NCI-H446 treated with DMSO at 0.1 percent for 48 hours (cell line): Measurements from ENCODE around the gene ANKEF1.
"Not testable (repeated sequence)": the region's sequence is repeated elsewhere in the genome, so short reads cannot be mapped to it uniquely, and the experiment has no call there.

Experiments used
- DNase-seq: peaks from one replicate; lab custom pipeline; 2025; lab: John Stamatoyannopoulos, UW

Gene ANKEF1

DNA sequence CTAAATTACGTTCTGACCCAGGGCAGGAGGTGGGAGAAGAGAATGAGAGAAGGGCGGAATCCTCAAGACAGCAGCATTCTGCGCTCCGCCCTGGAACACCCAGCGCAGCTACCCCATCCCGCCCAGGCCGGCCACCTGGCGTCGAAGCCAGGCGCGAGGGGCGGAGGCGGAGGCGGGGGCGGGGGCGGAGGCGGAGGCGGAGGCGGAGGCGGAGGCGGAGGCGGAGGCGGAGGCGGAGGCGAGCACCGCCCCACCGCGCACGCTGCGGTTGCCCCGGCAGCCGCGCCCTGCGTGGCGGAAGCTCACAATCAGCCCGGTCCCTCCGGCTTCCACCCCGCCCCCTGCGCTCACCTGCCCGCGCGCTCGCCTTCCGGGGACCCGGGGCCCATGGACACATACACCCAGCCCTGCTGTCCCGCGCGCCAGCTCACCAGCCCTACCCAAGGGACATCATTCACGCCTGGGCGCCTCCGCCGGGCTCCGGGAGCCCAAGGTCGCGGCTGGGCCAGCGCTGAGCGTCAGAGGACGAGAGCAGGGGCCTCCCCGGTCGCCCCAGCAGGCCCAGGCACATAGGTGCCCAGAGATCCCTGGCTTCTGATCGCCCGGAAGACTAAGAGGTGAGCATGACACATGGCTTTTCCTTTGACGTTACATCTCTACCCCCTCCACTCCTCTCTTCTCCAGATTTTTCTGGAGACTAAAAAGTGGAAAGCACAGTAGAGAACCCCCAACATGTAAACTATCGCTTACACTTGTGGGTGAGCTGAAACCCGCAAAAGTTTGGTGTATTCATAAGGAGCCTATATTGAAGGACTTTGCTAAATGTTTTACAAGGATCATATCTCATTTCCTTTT, at the start of gene ANKEF1:
Gene ANKEF1 (plus strand): TSS at position 271 of the 855 bp plus-strand sequence. CDS start 3,315 bp downstream, outside the sequence.
- DNase-seq = peak; percentile 69

DNA sequence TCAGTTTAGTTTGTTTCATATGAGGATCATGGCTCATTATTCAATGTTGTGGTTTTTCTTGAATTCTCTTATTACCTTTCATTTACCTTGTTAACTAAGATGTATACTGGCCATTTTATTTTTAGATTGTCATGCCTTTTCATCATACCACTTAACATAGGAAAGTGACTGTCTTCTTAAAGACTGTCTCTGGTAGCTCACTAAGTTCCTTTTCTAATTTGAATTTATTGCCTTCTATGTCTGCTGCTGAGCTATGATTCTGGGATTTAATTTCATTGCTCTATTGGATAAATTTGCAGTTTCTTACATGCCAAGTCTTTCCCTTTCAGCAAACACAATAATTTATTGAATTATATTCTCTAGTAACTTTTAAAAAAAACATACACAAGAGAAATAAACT, 49.5 kb upstream of the ANKEF1 start:
- DNase-seq = no peak

DNA sequence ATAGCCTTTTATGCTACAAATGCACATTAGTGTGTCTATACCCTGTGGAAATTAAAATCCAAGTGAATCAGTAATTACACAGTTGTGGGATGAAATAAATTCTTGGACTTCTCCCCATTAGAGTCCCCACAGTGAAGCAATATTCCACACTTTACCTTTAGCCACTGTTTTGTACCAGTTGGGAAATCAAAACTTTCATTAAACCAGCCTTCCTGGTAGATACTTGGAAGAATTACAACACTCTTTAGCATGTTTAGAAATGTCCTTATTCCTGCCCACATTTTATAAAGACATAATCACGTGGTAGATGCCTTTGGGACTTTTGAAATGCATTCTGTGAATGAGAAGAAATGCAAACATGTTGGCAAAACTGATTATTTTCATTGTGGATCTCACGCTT, 49.0 kb upstream of the ANKEF1 start:
- no peak for DNase-seq

DNA sequence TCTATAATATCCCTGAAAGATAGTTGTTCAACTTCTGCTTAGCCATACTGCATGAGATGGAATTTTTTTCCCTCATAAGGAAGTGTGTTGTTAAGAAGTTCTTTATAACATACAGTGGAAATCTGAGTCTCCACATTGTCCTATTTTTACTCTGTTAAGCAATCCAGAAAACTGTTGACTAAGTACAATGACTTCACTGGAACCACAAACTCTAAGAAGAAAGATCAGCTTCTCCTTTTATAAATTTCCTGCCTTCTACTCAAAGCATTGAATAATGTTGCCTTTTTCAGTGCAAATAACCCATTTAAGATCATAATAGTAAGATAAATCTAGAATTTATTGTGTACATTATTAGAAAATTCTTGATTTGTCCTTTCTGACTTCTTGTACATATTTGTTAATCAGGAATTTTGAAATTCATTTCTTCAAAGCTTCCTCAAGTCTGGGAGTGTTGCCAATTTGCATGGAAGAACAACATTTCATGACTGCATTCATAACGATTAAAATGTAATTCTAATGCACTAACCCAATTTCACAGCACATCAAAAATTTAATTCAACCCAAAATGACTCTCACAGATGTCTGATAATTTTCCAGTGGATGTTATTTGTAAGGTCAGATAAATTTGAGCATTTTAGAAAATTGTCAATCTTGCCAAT, 45.6 kb upstream of the ANKEF1 start:
- DNase-seq = peak; percentile 41

DNA sequence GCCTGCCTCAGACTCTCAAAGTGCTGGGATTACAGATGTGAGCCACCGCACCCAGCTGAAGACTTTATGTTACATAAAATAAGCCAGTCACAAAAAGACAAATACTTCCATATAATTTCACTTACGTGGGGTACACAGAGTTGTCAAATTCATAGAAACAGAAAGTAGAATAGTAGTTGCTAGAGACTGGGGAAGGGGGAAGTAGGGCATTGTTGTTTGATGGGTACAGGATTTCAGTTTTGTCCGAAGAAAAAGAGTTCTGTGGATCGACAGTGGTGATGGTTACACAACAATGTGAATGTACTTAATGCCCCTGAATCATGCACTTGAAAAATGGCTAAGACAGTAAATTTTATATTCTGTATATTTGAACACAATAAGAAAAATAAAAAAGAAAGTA, 41.6 kb upstream of the ANKEF1 start:
- no peak for DNase-seq

DNA sequence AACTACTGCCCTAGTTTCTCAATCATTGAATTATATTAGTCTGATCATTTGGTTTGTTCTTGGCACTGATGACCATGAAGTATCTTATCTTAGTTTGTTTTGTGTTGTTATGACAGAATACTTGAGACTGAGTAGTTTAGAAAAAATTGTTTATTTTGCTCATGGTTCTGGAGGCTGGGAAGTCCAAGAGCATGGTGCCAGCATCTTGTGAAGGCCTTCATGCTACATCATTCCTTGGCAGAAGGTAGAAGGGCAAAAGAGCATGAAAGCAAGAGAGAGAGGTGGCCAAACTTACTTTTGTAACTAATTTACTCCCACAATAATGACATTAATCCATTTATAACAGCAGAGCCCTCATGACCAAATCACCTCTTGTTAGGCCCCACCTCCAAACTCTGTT, 40.1 kb upstream of the ANKEF1 start:
- no peak for DNase-seq

DNA sequence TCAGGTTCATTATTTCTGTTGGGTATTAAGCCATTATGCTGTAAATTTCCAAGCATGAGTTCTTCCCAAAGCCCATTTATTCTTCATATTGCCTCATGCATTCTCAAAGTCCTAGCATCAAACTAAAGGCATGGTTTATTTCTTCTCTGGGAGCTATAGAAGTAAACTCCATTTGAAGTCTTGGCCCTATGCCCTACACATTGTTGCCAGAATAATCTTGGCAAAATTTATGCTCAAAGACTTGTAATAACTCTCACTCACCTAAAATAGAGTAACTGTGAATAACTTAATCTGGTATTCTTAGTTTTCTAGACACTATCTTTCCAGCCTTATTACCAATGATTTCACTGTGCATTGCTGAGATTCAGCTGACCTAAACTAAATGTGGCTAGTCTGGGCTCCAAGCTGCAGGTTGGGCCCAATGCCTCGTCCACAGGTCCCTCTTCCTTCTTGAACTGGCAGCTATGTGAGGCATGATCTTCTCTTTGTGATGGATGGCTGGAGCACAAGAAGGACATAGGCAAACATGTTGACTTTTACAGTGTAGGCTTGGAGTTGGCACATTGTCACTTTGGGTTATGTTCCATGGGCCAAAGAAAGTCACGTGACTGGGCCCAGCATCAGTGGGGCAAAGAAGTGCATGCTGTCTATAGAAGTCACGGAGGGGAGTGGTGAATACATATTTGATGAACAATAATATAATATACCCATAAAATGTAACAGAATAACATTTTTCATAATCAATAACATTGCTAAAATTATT, 39.1 kb upstream of the ANKEF1 start:
- DNase-seq = peak; percentile 95

DNA sequence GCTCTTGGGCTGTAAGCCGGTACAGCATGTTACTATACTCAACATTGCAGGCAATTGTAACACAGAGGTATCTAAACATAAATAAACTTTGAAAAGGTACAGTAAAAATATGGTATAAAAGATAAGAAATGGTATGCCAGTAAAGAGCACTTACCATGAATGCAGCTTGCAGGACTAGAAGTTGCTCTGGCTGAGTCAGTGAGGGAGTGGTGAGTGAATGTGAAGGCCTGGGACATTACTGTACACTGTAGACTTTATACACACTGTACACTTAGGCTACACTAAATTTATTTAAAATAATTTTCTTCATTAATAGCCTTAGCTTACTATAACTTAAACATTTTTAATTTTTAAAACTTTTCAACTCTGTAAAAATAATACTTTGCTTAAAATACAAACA, 37.8 kb upstream of the ANKEF1 start:
- DNase-seq = no peak

DNA sequence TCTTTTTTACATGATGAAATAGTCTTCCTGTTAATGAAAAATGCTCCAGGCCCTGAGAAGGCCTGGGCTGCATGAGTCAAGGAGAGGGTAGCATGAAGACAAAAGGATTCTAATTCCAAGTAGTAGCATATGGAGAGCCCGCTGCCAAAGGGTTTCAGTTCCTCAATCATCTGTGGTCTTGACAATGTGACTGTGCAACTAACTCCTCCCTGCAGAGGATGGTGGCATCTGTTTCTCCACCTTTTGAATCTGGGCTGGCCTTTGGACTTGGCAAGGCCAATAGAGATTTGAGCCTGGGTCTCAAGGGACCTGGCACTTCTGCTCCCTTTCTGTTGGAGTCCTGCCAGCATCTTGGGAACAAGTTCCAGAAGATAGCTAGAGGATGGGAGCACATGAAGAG, 35.1 kb upstream of the ANKEF1 start:
- peak; percentile 99 for DNase-seq

DNA sequence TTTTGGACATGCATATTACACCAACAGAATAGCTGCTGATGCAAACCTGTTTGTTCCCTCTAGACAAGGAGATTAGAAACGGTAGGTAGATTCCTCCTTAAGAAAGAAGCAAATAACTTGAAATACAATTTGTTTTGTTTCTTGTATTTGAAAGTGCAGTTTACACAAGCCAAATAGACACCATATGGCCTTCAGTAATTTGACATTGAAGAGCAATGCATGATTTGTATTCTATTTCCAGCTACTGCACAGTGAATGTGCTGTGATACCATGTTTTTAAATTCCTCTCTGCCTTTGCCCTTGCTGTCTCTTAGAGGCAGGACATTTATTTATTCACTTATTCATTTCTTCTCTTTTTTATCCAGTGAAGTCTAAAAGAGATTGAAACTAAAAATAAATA, 31.9 kb upstream of the ANKEF1 start:
- peak; percentile 65 for DNase-seq

DNA sequence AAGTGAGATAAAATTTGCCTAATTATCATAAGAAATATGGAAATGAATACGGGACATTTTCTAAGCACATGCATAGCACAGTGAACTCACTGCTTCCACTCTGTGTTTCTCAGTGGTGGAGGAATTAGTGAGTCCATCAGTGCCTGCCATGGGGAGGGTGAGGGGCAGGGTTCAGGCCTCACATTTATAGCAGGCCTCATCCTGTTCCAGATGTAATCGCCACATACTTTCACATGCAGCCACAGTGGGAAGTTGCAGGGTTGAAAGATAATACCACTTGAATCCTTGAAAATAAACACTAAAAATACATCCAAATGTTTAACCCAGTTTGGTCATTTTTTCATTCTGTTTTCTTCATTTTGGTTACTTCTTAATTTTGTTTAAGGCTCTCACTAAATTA, 29.9 kb upstream of the ANKEF1 start:
- DNase-seq = no peak

DNA sequence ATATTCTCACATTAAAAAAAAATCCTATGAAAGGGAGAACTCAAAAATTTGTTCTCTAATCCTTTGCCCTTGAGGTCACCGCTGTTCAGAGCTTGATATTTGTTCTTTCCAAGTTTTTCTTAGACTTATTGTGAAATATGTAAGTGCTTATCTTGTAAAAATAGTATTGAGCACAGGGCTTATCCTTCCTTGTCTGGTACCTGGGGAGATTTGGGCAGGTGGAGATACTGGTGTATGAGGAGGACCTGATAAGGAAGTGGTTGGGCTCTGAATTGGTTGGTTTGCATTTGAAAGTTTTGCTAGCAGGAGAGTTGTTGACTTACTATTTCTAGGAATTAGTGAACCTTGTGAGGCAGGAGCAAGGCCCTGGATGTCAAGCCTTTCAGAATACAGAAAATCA, 28.9 kb upstream of the ANKEF1 start:
- no peak for DNase-seq

DNA sequence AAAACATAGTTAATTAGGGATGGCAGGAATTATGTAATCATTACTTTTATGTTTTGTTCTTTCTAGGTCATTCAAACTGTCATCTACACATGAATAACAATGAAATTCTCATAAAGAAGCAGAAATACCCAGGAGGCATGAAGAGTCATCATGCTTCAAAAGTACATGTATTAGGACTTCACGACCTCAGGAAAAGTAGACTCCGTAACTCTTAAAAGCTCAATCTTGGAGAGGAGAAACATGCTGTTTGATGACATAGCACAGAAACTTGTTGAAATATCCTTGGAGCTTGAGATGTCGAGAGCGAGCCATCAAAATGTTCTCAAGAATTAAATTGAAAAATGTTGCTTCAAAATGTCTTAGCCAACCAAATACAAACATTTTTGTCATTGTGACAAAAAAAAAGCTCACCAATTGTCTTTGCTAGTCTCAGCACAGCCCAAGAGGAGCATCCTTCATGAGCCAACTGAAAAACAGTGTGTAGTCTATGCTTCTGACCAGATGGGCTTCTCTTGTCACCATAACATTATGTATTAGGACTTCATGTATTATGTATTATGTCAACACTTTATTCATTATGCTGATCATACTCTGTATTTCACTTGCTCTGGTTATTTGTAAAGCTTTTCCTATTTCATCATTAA, 28.2 kb upstream of the ANKEF1 start:
- DNase-seq = no peak

DNA sequence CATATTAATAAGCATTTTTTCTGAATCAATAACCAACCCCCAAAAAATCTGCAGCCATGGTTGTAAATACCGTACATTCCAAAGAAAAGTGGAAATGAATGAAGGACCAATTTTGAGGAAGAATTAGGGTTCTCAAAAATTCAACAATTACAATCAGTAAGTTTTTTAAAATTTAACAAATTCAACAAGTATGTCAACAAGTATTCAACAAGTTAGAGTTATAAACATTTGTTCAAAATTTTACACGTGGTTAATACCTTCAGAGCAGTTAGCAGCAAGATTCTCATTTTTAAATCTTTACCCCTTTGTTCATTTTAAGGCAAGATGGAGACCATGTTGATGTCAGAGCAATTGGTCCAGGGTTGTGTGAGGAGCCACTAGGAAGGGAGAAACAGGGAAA, 27.6 kb upstream of the ANKEF1 start:
- no peak for DNase-seq

DNA sequence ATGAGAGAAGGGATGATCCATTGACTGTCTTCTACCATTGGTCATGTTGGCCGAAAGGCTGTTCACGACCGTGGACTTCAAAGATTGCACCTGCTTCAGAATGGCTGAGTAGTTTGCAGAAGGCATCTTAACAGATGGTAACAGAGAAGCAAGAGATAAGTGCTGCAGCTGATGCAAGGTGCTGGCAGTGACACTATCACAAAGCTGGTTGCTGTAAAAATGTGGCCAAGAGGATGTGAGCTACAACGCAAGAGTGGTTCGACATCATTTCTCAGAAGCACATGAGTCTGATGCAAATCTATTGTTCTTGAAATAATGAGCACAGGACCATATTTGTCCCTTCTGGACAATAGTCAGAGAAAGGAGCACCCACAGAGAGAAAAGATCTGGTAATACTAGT, 27.0 kb upstream of the ANKEF1 start:
- DNase-seq = no peak

DNA sequence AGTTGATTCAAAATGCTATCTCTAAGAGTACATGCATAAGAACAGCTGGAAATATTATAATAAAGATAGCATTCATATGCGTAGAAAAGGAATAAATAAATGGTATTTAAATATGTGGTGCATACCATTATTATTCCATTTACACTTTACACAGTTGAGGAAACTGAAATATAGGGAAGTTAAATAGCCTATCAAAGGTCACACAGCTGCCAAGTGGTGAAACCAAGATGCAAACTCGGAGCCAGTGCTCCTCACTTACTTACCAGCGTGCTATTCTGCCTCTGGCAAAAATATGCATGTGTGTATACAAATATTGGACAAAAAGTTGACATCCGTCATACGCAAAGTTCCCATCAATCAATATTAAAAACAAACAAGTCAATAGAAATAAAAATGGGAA, 22.3 kb upstream of the ANKEF1 start:
- no peak for DNase-seq

DNA sequence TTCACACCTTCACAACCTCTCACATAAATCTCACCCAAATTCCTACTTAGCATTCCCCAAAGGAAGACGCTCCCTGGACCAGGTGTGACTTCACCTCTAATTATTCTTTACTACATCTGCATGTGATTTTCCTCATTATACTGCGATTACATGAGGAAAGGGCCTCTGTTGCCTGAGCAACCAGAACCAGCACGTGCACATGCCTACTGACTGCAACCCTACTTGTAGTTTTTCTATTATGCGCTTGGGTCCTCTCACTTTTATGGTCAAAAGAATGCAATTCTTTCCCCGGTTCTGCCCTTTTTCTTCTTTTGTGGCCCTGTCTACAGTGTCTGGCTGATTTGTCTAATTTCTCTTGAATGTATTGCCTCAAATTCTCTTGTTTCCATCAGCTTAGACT, 20.4 kb upstream of the ANKEF1 start:
- DNase-seq = no peak

DNA sequence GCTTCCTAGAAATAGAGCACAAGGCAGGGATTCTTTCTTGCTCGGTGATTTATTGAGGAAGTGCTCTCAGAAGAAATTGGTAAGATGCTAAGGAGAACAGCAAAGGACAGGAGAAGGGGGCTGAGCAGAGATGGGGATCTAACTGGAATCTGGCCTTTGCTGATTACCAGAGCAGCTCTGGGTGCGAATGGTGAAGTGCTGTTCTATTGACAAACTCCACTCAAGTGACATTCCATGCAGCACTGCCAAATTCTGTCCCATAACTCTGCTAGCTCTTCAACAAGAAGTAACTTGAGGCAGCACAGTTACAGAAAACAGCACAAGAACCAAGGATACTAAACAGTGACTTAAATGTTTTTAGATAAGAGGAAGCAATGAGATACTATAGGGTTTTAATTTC, 13.8 kb upstream of the ANKEF1 start:
- no peak for DNase-seq

DNA sequence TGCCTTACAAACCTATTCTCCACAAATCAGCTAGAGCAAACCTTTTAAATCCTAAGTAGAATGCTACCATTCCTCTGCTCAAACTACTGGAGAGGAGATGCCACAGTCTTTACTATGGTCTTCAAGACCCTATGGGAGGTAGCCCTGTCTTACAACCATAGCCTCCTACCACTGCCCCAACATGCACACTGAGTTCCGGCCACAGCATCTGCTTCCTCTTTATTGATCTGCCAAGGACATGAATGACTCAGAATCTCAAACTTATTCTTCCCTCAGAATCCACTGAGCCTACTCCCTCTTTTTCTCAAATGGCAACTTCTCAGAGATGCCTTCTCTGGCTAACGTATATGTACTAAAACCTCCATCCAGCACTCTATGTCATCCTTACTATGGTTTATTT, 12.2 kb upstream of the ANKEF1 start:
- DNase-seq = no peak

DNA sequence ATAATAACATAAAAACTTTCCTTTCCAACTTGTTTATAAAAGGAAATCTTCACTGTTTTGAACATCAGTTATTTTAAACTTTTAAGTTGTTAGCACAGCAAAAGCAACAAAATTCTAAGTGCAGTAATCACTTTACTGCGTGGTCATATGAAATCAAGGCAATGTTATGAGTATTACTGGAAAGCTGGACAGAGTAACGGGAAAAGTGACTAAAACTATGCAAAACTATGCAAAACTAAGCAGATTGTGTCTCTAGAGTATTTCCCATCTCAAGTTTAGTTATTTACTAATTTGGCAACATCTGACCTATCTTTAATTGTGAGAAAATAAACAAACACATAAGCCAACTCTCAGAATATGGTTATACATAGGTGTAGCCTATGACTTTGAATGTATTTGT, 10.9 kb upstream of the ANKEF1 start:
- no peak for DNase-seq

DNA sequence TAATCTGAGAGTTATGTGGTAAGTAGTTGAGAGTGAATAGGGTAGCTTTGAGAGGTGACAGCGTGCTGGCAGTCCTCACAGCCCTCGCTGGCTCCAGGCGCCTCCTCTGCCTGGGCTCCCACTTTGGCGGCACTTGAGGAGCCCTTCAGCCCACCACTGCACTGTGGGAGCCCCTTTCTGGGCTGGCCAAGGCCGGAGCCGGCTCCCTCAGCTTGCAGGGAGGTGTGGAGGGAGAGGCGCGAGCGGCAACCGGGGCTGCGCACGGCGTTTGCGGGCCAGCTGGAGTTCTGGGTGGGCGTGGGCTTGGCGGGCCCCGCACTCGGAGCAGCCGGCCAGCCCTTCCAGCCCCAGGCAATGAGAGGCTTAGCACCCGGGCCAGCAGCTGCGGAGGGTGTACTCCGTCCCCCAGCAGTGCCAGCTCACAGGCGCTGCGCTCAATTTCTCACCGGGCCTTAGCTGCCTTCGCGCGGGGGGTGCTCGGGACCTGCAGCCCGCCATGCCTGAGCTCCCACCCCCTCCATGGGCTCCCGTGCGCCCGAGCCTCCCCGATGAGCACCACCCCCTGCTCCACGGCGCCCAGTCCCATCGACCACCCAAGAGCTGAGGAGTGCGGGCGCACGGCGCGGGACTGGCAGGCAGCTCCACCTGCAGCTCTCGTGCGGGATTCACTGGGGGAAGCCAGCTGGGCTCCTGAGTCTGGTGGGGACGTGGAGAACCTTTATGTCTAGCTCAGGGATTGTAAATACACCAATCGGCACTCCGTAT, 3.2 kb upstream of the ANKEF1 start:
- DNase-seq = not testable (repeated sequence)

DNA sequence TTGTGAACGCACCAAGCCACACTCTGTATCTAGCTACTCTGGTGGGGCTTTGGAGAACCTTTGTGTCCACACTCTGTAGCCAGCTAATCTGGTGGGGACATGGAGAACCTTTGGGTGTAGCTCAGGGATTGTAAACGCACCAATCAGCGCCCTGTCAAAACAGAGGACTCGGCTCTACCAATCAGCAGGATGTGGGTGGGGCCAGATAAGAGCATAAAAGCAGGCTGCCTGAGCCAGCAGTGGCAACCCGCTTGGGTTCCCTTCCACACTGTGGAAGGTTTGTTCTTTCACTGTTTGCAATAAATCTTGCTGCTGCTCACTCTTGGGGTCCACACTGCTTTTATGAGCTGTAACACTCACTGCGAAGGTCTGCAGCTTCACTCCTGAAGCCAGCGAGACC, 2.5 kb upstream of the ANKEF1 start:
- DNase-seq = not testable (repeated sequence)
